HG03066 (cell line): ENCODE measurements around the gene NUP93.
"Not testable (repeated sequence)": the region's sequence is repeated elsewhere in the genome, so short reads cannot be mapped to it uniquely, and the experiment has no call there.

Experiments
- ATAC-seq: cut with Tn5 transposase; IDR thresholded peaks from one replicate; pipeline ENCODE4 v1.9.1; 2021; ENCODE audit warnings: low read depth; ENCODE audit not compliant: unreplicated experiment

The NUP93 gene

DNA sequence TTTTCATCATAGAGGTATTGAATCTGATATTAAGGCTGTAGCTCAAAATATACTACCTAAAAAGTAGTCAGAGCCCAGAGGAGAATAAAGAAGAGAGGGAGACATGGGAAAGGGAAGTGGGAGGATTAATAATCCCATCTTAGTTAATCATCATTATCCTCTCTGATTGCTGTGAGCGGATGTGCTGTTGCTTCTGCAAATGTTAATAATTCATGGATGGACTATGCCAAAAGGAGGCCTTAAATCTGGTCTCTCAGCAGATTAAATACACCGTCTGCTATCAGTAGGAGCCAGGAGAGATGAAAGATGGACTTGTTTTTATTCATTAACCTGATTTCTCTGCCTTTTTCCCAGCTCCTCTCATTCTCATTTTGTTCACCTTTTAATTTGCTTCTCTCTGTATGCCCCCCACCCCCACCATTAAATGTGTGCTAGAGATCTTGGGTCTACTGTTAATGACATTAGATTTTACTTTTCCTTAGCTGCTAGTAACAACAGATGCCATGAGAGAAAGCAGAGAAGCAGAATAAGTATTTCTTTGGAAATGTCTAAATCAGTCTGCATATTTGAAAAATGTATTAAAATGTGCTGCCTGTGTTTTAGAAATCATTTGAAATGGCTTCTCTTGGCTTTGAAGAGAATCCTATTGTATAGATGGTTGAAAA lies 44.2 kb downstream of the NUP93 start:
- ATAC-seq, result no peak

DNA sequence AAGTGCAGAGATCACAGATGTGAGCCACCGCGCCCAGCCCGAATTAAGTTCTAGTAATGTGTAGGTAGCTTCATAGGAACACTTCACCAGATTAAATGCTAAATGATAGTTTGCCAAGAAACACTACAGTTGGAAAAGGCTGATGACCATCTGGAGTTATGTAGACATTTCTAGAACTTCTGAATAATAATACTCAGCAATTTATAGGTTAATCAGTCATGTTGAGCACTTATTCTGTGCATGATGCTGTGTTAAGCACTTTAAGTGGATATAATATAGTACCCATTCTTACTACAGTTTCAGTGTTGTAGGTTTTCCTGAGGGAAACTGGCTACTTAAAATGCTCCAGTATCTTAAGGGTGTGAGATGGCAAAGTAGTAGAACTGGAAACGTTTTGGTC lies 45.2 kb downstream of the NUP93 start:
- no peak for ATAC-seq

DNA sequence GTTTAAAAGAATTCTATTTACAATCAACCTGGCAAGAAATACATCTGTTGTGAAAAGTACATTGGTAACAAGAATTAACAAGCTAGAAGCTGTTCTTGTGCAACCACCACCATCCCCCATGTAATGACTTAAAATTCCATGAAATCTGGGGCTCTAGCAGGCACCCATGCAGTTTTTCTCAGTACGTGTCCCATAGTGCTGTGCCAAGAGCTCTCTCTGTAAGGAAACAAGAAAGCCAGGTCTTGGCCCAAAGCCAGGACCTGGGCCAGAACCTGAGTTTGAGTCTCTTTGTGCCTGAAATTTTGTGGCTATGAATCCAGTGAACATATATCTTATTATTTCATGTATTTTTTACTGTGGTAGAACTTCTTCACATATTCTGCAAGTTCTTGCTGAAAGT lies 46.6 kb downstream of the NUP93 start:
- no peak for ATAC-seq

DNA sequence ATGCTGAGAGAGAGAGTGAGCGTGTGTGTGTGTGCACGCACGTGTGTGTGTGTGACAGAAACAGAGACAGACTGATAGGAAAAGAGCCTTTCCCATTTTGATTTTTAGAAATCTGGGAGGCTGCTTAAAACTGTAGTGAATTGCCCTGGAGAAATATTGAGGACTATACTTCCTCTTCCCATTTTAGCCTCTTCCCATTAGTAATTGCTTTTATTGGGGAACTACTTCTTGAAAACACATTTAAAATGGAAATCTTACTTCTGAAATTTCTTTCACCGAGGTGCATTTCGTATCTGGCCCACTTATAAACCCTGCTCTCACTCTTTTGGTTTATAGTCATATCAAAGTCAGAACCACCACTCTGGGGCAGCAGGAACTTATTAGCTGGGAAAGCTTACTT lies 47.1 kb downstream of the NUP93 start:
- ATAC-seq, result no peak

DNA sequence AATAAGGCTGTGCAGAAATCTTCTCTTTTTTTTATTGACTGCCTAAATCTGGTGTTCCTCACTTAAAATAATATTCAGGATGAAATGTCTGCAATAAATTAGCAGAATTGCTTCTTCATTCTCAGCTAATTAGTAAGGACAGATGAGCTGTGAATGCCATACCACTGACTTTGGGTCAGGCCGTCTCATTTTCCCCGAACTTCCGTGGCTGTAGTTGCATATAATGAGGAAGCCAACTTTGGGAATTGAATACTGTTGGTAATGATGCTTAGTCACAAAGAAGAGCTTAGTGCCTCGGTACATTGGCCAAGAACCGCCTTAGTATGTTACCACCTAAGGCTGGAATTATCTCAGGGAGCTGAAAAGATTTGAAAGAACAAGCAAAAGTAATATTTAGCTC lies 47.6 kb downstream of the NUP93 start:
- no peak for ATAC-seq

DNA sequence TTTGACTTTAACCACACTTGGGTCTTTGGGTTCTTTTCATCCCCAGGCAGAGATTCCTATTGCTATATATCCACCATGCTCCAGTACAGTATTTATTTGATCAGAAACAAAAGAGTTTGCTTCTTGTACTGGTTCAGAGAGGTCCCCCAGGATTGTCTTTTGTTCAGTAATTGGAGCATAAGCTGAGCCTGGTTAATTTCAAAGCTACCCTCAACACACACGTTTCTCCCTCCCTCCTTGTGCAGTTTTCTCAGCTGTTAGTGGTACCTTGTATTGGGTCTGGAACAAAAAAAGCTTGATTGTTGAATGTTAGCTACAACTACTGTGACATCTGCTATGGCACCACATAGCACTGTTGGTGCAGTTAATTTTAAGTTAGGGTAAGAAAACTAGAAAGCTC lies 50.0 kb downstream of the NUP93 start:
- ATAC-seq, result no peak

DNA sequence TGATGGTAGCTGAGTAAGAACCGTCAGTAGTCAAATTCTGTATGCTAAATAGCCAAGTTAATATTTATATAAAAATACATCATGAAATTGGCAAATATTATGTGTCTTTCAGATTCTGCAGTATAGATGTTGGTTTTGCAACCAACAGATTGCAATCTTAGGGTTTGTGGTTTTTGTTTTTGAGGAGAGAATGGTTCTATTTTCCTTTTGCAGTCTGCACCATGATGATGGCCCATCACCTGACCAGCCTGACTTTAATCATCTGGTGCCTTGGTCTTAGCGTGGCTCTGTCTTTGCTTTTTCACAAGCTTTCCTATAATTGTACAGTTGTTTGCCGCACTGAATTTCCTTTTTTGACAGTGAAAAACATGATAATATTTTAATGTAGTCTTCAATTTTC lies 50.7 kb downstream of the NUP93 start:
- no peak for ATAC-seq

DNA sequence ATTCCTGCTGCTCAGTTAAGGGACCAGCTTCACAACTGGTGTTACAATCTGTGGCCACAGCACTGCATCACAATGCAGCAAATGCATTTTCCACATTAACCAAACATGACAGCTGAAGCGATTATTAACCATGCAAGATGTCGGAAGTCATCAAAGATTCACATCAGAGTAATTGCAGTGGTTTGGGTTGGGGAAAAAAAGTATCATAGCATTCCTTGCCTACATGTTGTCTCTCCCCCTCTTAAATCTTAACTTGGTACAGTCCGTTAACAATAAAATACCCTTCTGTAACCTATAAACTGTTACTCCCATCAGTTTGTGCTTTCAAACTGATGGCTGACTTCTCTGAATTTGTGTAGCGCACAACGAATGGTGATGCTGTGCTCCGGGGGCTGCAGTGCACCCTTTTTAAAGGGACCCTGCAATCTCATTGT lies 51.6 kb downstream of the NUP93 start:
- no peak for ATAC-seq

DNA sequence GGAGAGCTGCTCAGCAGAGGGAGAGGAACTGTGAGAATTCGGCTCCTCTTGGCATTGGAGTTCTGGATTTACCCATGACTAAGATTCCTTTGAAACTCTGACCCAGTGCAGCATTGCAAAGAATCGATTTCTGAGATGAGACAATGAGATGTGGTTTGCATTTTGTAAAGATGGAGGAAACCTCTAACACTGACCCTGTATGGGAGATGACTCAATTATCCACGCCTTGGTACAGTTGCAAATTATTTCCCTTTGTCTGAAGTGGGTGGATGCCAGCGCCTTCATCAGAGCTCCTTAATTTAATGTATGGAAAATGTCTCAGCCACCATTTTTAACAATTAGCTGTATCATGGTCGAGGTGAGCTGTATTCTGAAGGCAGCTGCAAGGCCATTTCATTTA lies 53.4 kb downstream of the NUP93 start:
- no peak for ATAC-seq

DNA sequence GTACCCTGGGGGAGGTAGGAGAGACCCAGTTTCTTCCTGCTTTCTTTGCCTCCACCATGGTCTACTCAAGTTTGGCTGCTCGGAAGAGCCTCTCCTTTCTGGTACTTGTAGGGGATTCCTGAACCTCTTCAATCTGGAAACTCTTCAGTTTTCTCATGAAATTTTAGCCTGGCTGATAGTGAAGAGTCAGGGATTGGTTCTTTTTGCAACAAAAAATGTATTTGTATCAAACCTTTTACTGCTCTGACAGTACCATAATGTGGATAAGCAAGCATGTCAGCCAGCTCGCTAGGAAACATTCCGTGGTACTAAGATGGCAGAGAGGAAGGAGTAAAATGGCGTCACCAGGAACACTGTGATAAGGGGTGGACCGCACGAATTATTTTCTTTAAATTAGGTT lies 55.4 kb downstream of the NUP93 start:
- ATAC-seq, result no peak

DNA sequence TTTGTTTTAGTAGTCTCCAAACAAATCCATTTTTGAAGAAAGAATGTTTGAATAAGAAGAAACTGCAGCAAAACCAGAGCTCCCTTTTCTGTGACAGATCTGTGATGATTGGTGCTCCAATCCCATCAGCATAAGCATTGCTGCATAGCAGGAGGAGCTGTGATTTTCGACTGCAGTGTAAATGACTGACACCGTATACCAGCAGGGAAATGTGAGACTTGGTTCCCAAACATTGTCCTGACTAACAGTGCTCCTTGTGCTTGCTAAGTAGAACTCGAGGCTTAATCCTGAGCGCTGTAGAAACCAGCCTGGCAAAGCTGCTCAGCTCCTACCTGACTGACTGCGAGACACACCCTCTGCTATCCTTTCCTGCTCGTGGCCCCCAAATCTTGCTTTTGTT lies 57.2 kb downstream of the NUP93 start:
- no peak for ATAC-seq

DNA sequence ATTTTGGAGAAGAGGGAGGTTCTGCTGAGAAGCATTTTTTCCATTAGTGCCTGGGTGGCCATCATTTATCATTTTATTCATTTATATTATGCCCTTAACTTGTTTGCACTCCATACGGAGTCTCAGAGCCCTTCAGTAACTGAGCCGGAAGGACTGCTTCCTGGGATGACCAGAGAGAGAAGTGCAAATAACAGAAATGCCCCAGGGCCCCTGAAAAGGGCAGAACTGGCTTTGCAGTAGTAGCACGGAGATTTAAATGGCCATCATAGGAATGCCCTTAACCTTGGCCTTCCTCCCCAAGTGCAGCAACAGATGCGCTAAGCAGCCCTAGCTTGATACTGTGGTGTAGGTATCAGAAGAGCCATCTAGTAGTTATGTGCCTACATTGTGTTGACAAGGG lies 58.5 kb downstream of the NUP93 start:
- ATAC-seq, result no peak

DNA sequence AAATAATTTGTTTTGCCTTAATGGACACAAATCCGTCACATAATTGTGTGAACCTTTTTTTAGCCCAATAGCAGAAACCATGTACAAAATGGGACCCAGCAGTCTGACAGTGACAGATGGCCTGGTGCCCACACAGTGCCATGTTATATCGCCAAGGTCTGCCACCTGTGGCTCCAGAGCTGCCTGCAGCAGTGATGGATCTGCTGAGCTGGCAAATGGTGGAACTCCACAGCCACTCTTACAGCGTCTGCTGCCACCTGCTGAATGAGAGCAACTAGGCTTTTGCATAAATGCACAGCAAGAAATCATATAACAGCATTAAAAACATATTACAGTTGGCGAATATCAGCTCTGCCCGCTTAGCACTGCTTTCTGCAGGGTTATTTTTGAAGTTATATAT lies 59.4 kb downstream of the NUP93 start:
- ATAC-seq, result no peak

DNA sequence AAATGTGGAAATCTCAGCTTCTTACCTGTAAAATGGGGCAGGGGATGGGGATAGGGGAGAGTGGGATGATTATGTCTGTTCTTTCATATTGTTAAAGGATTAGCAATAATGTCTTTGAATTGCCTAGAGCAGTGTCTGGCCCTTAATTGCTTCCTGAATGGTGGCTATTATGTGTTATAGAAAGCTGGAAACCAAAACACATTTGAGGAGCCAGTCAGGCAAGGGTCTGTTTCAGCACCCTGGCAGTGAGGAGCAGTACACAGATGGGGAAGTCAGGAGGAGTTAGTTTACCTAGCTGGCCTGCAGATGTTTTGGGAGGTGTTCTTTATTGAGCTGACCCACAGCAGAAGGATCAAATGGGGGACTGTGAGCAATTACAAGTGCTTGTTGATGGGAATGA lies 63.0 kb downstream of the NUP93 start:
- no peak for ATAC-seq

DNA sequence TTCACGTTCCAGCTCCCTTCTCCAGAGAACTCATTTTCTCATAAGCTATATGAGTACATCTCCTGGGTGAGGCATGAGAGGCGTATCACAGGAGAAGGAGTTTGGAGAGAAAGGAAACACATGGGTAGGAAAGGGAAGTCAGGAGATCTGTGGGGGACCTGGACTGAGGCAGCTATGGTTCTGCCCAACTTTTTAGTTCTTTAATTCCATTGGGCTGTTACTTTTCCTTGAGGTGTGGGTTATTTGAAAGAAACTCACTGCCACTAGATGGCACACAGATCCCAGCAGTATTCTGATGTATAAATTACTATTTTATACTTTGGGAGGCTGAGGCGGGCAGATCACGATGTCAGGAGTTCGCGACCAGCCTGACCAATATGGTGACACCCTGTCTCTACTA lies 63.6 kb downstream of the NUP93 start:
- ATAC-seq, result no peak

DNA sequence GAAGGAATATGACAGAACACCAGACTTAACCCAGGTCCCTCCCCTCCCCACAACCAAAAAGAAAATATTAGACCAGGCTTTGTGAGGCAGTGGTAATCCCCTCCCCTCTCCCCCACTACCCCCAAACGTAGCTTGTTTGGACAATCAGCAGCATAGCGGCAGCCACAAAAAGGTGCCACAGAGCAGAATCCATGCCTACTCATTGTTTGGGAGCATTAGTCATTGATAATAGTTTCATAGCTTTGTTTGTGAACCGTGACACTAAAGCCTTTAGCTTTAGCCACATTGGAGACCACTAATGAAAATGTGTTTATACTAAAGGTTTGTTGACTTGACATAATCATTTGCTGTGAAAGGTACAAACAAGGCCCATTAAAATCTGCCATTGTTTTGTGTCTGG lies 65.1 kb downstream of the NUP93 start:
- ATAC-seq, result no peak

DNA sequence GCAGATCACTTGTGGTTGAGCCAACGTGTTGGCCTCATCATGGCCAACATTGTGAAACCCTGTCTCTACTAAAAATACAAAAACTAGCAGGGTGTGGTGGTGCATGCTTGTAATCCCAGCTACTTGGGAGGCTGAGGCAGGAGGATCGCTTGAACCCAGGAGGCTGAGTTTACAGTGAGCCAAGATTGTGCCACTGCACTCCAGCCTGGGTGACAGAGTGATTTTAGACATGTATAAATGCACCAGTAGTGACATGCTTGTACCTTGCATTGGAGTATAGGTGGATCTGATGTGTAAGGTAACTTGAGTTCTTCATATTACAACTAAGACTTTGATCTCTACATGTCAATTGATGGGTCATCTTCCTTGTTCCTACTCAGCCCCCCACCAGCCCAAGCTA lies 67.1 kb downstream of the NUP93 start:
- not testable (repeated sequence) for ATAC-seq

DNA sequence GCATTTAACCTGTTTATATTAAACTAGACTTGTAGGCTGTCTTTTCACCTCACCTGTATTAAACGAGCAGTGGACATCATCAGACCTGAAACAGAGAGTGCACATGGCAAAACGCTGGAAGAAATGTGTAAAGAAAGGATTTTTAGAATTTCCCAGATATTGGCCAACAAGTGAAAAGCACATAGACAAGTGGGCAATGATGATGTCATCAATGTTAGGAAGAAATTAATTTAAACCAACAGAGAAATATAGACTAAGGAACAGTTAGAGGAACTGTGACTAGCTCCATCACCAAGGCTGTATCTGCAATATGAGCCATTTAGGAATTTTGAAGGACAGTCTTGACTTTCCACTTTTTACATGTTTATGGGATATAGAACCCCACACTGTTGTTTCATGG lies 67.9 kb downstream of the NUP93 start:
- ATAC-seq, result no peak

DNA sequence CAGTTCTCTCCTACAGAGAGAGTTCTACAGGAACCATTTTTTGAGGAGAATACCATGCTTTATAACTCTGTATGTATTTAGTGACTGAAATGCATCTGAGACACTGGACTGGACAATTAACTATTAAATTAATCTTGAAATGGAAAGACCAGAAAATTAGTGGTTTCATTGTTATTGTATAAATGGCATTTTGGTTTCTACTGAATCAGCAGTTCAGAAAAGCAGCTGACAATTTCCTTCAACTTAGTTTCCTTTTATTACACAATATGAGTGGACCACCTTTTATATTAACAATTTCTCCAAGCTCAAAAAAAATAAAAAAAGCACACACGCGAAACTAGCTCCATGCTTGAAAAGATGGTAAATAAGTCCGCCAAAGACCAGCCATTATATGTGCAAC lies 69.0 kb downstream of the NUP93 start:
- no peak for ATAC-seq

DNA sequence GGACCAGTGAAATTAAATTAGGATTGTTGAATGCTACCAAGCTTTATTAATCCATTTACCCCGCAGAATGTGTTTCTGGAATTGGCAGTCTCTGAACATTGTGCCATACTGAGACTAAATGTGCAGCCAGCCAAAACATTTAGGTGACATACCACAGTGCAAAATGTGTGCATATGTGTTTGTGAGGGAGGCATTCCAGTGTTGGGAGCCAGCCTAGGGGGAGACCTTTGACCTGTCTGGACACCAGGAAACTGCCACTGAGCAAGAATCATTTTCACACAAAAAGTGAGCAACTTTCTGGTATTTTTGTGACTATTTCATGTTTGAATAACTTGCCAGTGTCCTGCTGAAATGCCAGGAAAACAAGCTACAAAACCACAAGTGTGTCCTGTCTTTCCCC lies 70.4 kb downstream of the NUP93 start:
- no peak for ATAC-seq

DNA sequence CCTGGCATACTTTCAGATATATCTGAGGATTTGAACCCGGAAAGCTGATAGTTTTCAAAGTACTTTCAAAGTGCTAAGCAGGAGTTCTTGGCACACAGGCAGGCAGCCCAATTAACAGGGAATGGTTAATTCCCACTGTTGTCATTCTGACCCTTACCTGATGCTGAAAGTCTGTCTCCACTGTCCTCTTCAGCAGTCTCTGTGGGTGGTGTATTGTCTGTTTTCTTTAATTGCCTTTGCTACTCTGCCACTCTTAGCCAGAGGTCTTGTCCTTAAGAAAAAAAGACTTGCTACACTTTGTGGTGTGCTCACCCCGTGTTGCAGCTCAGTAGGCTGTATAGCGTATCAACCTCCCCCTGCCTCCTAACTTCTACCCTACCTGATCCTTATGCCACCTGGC lies 71.8 kb downstream of the NUP93 start:
- ATAC-seq, result no peak

DNA sequence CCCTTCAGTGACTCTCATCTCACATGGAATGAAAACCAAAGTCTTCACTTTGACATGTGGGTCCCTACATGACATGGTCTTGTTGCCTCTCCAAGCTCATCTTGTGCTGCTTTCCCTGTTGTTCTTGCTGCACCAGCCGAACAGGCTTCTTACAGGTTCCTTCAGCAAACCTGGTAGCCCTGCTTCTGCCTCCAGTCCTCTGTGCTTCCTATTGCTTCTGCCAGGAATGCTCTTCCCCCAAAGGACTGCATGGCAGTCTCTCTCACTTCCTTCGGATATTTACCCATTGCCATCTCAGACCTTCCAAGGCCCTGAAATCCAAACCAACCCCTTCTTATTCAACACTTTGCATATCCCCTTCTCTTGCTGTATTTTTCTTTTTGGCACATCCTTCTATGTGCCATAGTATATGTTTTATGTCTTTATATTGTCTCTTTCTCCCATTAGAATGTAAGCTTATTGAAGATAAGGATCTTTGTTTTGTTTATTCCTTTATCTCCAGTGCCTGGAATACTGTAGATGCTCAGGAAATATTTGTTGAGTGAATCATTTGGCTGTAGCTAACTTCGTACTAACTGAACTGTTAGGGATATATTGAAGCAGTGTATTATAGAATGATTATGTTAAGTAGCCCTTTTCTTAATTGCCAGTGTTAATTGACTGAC lies 77.2 kb downstream of the NUP93 start:
- no peak for ATAC-seq

DNA sequence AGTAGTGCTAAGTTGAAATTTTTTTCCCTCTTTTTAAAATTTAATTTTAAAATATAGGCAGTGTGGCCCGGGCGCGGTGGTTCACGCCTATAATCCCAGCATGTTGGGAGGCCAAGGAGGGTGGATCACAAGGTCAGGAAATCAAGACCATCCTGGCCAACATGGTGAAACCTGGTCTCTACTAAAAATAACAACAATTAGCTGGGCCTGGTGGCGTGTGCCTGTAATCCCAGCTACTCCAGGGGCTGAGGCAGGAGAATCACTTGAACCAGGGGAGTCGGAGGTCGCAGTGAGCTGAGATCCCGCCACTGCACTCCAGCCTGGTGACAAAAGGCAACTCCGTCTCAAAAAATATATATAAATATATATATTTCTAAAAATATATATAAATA lies 77.7 kb downstream of the NUP93 start:
- ATAC-seq, result not testable (repeated sequence)
